Stimulated activated CD4-positive, alpha-beta T cell treated with anti-CD3 and anti-CD28 coated beads, Interleukin-2, amount 100 ng/mL, for 24 hours (primary cell): ENCODE data around the gene CTIF.
"Not testable (repeated sequence)": the region's sequence is repeated elsewhere in the genome, so short reads cannot be mapped to it uniquely, and the experiment has no call there.

Experiments used
- DNase-seq, 2 donors: peaks; one replicate each; pipeline ENCODE4 v3.0.0-alpha.2; 2020

The CTIF gene

DNA sequence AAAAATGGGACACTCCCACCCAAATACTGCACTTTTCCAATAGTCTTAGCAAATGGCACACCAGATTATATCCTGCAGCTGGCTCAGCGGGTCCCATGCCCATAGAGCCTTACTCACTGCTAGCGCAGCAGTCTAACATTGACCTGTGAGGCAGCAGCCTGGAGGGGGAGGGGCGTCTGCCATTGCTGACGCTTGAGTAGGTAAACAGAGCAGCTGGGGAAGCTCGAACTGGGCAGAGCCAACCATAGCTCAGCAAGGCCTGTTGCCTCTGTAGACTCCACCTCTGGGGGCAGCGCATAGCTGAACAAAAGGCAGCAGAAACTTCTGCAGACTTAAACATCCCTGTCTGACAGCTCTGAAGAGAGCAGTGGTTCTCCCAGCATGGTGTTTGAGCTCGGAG is 110.4 kb downstream of the CTIF start:
- DNase-seq, result no peak

- not testable (repeated sequence) for DNase-seq
Observed at GRCh38 chr18:48654591-48654990, 115.8 kb downstream of the CTIF start.

DNA sequence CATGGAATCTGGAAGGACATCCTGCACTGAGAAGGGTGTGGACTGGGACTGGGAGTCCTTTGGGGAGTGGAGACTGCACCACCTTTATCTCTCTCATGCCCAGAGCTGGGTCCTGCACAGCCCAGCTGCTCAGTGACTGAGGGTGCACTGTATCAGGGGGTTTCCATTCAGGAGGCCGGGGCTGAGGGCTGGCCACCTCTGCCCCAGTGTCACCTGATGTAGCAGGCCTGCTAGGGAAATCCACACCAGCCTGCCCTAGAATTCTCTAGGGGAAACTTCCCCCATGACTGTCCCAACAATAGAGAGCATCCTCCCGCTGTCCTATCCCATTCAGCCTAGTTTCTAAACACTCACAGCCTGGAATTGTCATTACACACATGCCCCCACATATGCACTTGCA is 116.7 kb downstream of the CTIF start:
- DNase-seq, result no peak

DNA sequence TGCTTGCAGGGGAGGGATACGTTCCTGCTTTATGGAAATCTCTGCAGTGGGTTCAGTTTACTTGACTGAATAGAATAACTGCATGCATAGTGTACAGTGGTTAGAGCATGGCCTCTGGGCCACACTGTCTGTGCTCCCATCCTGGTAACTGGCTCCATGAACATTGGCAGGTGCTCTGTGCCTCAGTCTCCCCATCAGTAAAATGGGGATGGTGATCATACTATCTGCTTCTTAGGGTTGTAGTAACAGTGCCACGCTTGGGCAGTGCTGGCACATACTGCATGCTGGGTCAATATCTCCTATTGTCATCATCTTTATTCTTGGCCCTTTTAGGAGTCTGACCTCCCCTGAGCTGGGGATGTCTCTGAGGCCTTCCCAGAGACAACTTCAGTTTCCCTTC is 117.3 kb downstream of the CTIF start:
- DNase-seq, result no peak

DNA sequence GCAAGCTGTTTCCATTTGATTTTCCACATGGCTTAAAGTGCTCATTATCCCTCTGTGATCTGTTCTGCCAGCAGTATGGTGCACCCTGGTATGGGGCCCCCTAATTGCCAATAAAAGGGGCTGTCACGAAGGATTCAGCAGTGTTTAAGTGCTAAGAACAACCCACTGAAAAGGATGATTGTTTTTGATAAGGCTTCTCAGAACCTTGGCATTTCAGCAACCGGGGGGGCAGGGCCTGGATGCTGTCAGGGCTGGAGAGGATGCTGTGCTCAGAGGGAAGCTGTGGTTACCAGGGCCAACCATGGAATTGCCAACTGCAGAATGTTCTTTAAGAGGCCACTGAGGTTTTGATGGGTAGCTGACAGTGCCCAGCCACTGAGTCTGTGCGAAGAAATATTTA is 117.8 kb downstream of the CTIF start:
- DNase-seq, result no peak

DNA sequence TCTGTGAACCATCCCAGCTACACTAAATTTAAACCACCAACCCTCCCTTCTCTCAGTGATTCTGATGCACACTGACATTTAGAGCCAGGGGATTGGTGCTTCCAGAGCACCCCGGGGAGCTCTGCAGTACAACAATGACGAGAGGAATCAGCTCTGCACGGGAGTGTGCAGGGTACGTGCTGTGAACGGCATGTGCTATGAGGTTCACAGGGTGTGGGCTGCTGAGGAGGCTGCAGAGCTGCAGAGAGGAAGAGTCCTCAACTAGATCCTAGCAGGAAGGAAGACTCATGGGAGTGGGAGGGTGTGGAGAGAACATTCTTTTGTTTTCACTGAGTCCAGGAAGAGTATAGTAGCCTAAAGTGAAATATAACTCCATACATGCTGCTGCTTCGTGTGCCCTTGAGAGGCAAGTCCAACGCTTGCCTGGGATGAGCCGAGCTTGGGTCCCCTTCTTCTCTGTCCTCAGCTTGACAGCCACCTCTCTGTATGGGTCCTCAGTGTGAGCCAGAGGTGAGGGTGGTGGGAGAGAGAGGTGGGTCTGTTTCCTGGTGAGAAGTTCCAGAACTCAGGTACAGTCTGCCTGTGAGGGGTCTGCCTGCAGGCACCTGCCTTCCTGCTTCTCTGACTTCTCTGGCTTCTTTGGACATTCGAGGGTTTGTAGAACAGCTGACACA is 118.8 kb downstream of the CTIF start:
- DNase-seq, result no peak

- no peak for DNase-seq
Observed at GRCh38 chr18:48658721-48659120, 119.9 kb downstream of the CTIF start.

DNA sequence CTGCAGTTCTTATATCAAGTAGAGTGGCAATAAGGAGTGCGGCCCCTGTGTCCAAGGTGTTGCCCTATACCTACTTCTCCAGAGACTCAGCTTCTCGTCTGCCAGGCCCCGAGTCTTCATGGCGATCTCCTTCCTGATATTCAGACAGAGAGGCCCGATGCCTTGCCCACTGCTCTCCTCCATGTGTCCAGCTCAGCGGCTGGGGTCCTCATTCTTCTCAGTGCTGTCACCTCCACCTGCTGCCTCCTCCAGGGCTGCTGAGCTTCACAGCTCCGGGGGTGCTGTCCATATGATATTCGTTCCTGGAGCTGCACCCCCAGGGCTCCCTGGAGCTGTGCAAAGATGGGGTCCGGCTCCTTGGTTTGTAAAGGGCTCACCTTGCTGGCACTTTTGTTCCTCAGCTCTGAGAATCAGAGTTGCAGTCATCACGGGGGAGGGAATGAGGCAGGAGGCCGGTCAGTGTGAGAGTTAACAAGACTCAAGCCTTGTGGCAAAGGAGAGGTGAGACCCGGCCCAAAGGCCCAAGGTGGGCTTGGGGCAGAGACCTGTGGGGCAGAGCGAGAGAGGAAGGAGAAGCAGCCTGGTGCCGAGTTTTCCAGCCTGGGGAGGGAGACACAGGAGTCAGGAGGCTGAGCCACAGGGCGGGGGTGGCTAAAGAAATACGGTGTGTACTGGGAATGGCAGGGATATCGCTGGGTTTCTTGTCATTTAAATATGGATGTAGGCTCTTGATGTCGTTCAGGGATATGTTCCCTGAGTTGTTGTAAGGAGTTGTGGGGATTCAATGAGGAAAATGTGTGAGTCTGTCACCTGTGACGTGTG is 120.6 kb downstream of the CTIF start:
- DNase-seq, result no peak

DNA sequence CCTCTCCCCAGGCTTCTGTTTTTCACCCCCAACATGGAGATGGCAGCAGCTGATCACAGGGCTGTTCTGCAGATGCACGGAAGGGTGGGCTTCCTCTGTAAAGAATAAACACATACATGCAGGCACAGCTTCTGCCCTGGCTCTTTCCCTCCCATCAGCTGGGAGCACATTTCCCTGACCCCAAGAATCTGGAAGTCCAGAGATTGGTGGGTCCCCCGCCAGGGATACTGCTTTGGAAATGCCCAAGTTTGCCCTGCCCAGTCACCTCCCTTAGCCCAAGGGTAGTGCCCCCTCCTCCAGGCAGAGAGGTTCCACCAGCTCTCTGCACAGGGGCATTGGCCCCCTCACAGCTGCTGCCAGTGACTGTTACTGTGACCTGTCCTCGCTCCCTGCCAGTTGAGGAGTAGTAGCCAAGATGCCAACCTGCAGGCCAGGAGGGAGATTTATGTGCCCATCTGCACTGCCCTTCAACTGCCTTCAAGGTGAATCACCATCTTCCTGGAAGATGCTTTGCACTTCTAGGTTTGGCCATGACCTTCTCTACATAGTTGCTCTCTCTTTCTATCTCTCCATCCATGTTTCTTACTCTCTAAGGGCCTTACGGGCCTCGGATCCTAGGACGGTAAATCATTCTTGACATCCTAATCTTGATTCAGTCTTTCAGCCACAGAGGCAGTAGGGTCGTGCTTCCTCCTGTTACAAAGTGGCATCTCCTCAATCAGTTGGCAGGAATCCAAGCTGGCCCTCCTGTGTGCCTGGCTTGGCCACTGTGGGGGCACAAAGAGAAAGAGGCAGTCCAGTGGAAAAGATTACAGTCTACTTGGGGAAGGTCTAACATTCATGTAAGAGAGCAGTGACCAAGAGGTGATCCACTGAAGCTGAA is 121.8 kb downstream of the CTIF start:
- DNase-seq, result no peak

DNA sequence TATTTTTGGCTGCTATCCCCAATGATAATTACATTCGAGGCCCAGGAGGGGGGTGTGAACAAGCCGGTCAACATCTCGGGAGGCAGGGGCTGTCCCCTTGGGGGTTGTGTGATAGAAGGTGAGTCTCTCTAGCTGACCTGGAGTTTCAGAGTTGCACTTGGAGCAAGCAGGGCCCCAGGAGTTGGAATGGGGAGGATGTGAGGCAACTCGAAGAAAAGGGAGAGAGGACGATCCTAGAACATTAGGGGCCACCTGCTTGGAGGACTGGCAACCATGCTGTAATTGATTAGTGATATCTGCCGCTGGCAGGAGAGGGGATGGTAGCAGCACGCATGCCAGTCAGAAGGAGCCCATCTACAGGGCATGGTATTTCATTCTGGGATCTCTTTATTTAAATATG is 122.6 kb downstream of the CTIF start:
- DNase-seq, result no peak

DNA sequence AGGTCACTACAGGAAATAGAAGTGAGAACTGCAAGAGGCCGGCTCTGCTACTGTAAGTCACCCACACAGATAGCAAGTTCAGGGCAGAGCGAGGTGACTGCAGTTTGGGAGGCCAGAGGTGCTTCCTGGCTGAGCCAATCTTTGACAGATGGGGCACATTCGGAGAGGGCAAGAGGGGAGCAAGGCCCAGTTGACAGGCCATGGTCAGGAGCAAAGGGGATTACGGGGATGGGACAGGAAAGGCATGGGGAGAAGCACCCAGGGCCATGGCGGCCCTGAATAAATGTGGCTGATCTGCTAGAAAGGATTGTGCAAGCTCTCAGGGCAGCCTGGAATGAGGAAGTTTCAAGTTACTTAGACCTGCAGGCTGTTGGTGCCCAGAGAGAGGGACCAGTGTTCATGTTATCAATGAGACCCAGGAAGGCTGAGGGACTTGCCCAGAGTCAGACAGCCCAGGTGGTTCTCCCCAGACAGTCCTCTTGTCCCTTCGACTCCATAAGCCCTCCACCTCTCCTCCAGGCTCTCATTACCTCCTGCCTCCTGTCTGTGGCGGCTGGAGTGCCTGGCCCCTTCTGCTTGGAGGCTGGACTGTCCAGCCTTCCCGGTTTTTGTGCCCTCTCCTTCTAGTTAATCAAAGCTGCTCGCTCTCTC is 123.3 kb downstream of the CTIF start:
- DNase-seq, result no peak

DNA sequence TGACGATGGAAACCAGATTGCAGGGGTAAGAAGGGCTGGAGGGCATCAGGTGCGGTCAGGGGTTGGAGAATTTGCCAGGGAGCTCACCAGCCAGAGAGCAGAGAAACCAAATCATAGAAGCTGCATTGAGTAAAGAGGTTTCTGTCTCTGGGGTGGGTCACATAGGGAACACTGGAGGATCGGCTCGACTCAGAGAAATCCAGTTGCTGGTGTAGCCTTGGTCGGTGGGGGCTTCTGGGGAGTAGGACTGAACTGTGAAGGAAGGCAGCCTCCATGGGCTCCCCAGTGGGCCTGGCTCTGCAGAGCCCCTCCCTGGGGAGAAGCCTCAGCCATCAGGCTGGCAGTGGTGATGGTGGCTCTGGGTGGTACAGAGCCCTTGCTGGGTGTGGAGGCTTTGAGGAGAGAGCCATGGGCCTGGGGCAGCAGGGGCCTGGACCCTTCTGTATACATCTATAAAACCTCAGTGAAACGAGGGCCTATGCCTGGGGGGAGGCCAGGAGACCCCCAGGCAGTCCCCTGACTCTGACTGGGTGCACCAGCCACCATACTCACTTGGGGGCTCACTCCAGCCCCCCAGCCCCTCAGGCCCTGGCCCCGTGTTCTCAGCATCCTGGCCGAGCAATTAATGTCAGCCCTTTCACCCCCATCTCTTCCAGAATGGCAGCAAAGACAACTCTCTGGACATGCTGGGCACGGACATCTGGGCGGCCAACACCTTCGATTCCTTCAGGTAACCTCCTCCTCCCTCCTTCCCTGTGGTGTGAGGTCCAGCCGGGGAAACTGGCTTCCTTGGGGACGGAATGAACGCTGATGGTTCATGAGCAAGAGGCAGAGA is 124.5 kb downstream of the CTIF start:
- no peak for DNase-seq

DNA sequence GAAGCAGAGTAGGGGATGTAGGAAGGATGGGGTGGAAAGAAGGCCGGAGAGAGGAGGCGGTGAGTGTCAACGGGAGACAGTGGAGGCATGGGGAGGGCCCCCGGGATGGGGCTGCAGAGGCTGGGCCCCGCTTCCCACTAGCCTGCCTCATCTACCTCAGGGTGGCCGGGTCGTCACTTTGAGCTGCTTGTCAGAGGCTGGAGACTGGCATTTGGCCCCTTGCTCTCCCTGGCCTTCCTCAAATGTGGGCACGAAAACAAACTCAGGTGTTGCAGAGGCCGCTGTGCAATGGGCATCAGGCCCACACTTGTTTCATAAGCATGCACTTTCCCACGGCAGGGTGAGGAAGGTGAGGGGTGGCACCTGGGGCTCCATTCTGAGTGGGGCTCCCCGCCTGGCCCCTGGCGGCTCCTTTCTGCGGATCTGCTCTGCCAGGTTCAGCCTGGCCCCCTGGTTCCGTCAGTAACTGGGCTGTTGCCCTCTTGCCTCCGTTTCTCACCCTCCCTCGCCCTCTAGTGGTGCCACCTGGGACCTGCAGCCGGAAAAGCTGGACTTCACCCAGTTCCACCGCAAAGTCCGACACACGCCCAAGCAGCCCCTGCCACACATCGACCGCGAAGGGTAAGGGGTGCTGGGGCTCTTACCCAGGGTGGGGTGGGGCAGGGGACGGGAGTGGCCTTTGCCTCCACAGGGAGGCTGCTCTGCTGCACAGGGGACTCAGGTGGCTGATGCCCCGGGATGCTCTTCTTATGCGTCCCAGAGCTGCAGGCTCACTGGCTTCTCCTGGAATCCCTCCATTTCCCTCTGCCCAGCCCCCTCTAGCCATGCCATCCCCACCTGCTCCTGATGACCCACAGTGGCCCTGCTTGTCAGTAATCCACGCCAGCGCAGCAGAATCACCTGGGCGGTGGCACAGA is 125.4 kb downstream of the CTIF start:
- DNase-seq, result peak; percentile 67 to 71

GRCh38 chr18:48665654-48666053 is 126.8 kb downstream of the CTIF start:
- DNase-seq, result no peak

DNA sequence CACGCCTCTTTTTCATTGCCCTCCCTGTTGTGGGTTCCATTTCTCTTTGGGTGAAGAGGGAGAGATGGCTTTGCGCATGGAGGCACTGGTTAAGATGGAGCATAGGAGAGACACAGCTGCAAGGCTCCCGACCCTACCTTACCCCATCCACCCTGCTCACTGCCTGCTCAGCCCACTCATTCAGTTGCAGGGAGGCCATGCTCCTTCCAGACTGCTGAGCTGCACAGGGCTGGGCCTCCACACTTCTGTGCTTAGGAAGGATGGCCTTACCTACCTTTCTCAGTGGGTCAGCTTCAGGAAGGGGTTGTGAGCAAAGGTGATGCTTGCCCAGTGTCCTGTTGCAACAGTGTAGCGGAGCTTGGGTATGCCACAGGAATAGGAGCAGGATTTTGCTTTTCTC is 127.8 kb downstream of the CTIF start:
- no peak for DNase-seq

- DNase-seq, result no peak
Observed at GRCh38 chr18:48667276-48668254, 128.7 kb downstream of the CTIF start.

DNA sequence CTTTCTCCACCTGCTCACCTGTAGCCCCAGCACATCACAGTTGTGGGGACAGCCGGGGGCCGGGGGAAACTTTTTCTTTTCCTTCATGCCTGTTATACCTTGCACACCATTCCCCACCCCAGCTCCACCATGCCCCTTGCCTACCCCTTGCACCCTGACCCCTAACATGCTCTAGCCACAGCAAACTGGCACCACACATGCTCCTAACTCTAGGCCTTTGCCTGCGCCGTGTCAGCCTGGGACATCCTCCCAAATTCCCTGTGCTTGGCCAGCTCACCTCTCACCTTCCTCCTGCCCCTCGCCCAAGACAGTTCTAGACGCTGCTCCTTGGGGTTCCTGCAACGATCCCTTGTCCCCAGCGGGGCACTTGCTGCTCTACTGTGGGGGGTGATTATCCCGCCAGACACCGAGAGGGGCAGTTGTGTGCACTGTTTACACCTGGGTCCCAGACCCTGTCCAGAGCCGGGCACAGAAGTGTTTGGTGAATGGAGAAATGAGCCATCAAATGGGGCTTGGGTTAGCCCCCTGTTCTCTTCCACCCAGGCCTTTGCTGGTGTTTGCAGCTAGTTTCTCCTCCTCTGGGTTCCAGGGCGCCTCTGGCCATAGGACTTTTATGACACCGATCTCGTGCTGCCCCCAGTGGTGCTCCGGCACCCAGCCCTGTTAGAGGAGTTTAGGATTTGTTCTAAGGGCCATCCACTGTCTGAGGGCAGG is 129.8 kb downstream of the CTIF start:
- DNase-seq, result no peak

- no peak for DNase-seq
Observed at GRCh38 chr18:48669180-48669675, 130.4 kb downstream of the CTIF start.
